Adrenal gland (tissue), 5 donors: Measurements from ENCODE around the gene EIF2D.
A peak's percentile ranks its signal among the peaks of the same experiment; 100 is the strongest.

Experiments
- POLR2A ChIP-seq, 2 donors: fragments of 450-650 bp; IDR thresholded peaks; one replicate each; pipeline ENCODE4 v1.6.1; 2017; ENCODE audit warnings: antibody characterized with exemption in 2 of 2, mild to moderate bottlenecking in 2 of 2, moderate library complexity in 1 of 2
- TF ChIP-seq, protein P1 (sequence below), 6 experiments: fragments of 450-650 bp in 4 of 6; fragments of 200-600 bp in 2 of 6; sonication (generic) in 1 of 6; IDR thresholded peaks; 1 replicate in 5 of 6; 2 replicates in 1 of 6; pipeline versions ENCODE4 v1.5.1 to v1.8.0; 2016 to 2021; ENCODE audit warnings: antibody characterized with exemption in 6 of 6, mild to moderate bottlenecking in 2 of 6, moderate library complexity in 1 of 6
- donor health status: DM: no; HTN: no; CAD: no.

DNA sequence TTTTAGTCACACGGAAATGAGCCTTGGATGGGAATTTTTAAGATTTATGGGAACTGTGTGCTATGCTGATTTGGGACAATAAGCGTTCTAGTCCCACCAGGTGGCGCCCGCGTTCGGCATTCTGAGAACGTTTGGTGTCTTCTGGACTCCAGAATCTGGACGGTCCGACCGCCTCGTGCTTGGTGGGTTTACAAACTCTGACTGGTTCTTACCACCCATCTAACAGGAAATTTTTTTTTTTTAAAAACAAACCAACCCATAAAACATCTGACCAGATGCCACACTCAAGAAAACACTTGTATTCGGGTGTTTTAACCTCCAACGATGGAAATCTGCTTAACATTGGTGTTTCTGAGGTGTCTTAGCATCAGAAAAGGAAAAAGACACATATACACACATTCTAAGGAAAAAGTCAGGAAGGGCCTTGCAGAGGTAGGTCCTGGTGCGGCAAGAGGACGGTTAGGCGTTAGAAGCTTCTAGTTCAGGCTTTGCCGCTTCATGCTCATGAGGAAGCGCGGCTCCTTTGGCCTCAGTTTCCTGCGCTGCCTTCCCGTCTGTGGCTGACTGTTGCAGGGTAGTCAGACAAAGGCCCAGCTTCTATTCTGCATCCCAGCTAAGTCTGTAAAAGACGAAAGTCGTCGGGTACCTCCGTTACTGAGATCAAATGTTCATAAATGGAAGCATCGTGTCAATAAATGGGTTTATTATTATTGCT lies 22.3 kb upstream of the EIF2D start:
- TF ChIP-seq, protein P1, sequence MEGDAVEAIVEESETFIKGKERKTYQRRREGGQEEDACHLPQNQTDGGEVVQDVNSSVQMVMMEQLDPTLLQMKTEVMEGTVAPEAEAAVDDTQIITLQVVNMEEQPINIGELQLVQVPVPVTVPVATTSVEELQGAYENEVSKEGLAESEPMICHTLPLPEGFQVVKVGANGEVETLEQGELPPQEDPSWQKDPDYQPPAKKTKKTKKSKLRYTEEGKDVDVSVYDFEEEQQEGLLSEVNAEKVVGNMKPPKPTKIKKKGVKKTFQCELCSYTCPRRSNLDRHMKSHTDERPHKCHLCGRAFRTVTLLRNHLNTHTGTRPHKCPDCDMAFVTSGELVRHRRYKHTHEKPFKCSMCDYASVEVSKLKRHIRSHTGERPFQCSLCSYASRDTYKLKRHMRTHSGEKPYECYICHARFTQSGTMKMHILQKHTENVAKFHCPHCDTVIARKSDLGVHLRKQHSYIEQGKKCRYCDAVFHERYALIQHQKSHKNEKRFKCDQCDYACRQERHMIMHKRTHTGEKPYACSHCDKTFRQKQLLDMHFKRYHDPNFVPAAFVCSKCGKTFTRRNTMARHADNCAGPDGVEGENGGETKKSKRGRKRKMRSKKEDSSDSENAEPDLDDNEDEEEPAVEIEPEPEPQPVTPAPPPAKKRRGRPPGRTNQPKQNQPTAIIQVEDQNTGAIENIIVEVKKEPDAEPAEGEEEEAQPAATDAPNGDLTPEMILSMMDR (IDR thresholded peaks at IDR 0.05), result peak; percentile 76 to 91 (median 87)
- TF ChIP-seq POLR2A (IDR thresholded peaks at IDR 0.05), result no peak
